Measurements from ENCODE around the gene TMC1.
"Not testable (repeated sequence)": the region's sequence is repeated elsewhere in the genome, so short reads cannot be mapped to it uniquely, and the experiment has no call there.

Gene TMC1

DNA sequence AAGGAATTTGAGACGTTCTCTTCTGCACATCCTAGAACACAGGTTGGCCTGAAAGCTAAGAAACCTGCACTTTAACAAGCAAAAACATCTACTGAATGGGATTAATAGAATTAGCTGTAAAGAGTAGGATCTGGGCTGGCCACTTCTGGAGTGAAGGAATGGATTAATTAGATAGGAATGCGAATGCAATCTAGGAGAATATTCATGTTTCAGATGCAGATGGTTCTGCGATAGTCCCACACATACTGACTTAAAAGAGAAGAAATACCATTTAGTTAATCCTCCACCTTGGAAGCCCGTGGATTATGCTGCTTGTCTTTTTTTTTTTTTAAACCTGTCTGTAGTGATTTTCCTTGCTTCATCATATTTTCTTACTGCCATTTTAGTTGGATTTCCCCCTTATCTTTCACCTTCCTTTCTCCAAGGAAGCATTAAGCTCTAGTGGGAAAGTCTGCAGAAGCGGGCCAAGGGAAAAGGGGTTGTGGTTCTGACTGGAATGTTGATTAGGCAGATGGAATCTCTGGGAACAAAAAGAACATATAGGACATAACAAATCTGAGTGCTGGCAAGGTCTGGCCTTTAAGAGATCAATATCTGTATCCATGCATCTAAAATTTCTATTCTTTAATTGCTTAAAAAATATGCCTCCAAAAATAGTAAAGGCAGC, 279.1 kb downstream of the TMC1 start:
- no peak overlapping the region for H3K4me3 ChIP-seq (ENCODE audit: low read depth, low read length)
- TF ChIP-seq, protein P1, sequence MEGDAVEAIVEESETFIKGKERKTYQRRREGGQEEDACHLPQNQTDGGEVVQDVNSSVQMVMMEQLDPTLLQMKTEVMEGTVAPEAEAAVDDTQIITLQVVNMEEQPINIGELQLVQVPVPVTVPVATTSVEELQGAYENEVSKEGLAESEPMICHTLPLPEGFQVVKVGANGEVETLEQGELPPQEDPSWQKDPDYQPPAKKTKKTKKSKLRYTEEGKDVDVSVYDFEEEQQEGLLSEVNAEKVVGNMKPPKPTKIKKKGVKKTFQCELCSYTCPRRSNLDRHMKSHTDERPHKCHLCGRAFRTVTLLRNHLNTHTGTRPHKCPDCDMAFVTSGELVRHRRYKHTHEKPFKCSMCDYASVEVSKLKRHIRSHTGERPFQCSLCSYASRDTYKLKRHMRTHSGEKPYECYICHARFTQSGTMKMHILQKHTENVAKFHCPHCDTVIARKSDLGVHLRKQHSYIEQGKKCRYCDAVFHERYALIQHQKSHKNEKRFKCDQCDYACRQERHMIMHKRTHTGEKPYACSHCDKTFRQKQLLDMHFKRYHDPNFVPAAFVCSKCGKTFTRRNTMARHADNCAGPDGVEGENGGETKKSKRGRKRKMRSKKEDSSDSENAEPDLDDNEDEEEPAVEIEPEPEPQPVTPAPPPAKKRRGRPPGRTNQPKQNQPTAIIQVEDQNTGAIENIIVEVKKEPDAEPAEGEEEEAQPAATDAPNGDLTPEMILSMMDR (IDR thresholded peaks at IDR 0.05; ENCODE audit: low read depth, low read length), result no peak
- in situ Hi-C loops (cut with HindIII; ENCODE audit: low sequenced_read_pairs), result no loop called here
- no peak for DNase-seq (ENCODE audit: low read depth, low spot score)

GRCh38 chr9:72805238-72805637, 283.8 kb downstream of the TMC1 start:
- no peak overlapping the region for H3K4me3 ChIP-seq (ENCODE audit: low read depth, low read length)
- in situ Hi-C loops (cut with HindIII; ENCODE audit: low sequenced_read_pairs), result no loop called here
- no peak for DNase-seq (ENCODE audit: low read depth, low spot score)
- TF ChIP-seq, protein P1 (IDR thresholded peaks at IDR 0.05; ENCODE audit: low read depth, low read length), result no peak

DNA sequence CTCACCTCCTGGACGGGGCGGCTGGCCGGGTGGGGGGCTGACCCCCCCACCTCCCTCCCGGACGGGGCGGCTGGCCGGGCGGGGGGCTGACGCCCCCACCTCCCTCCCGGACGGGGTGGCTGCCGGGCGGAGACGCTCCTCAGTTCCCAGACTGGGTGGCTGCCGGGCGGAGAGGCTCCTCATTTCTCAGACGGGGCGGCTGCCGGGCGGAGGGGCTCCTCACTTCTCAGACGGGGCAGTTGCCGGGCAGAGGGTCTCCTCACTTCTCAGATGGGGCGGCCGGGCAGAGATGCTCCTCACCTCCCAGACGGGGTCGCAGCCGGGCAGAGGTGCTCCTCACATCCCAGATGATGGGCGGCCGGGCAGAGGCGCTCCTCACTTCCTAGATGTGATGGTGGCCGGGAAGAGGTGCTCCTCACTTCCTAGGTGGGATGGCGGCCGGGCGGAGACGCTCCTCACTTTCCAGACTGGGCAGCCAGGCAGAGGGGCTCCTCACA, 285.0 kb downstream of the TMC1 start:
- in situ Hi-C loops (cut with HindIII; ENCODE audit: low sequenced_read_pairs); H3K4me3 ChIP-seq (ENCODE audit: low read depth, low read length); DNase-seq (ENCODE audit: low read depth, low spot score): not testable (repeated sequence)

GRCh38 chr9:72807765-72808445, 286.5 kb downstream of the TMC1 start:
- in situ Hi-C loops (cut with HindIII; ENCODE audit: low sequenced_read_pairs), result no loop called here
- TF ChIP-seq, protein P1 (IDR thresholded peaks at IDR 0.05; ENCODE audit: low read depth, low read length), result no peak
- DNase-seq (ENCODE audit: low read depth, low spot score), result no peak
- H3K4me3 ChIP-seq (ENCODE audit: low read depth, low read length), result no peak overlapping the region

DNA sequence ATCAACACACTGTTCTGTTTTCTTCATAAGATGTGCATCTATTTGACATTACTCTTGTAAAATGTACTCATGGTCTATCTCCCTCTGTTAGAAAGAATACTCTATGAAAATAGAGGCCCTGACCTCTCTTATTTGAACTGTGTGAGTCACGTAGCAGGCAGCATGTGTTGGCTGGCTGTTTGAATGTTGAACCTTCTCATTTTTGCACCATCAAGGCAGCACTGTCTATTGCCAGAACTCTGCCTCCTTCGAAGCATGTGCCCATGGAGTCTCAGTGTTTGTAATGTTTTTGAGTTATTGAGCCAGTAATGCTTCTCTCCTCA, 287.0 kb downstream of the TMC1 start:
- DNase-seq (ENCODE audit: low read depth, low spot score), result no peak
- H3K4me3 ChIP-seq (ENCODE audit: low read depth, low read length), result no peak overlapping the region
- TF ChIP-seq, protein P1 (IDR thresholded peaks at IDR 0.05; ENCODE audit: low read depth, low read length), result no peak
- in situ Hi-C loops (cut with HindIII; ENCODE audit: low sequenced_read_pairs), result no loop called here

DNA sequence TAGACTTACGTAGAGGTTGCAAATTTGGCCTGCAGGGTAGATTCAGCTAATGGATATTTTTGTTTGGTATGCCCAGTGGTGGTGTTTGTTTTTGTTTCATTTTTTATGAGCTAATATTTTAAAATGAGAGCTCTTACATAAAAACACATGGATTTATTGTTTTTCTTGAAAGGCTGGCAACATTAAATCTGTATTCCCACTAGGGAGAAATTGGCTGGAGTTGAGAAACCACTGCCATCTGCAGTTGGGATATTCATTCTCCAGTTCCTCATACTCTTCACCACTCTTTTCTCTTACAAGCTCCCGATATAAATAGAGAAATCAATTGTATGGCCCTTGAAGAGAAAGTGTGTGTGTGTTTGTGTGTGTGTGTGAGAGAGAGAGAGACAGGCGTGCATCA, 288.2 kb downstream of the TMC1 start:
- H3K4me3 ChIP-seq (ENCODE audit: low read depth, low read length), result no peak overlapping the region
- DNase-seq (ENCODE audit: low read depth, low spot score), result no peak
- TF ChIP-seq, protein P1 (IDR thresholded peaks at IDR 0.05; ENCODE audit: low read depth, low read length), result no peak
- in situ Hi-C loops (cut with HindIII; ENCODE audit: low sequenced_read_pairs), result no loop called here

DNA sequence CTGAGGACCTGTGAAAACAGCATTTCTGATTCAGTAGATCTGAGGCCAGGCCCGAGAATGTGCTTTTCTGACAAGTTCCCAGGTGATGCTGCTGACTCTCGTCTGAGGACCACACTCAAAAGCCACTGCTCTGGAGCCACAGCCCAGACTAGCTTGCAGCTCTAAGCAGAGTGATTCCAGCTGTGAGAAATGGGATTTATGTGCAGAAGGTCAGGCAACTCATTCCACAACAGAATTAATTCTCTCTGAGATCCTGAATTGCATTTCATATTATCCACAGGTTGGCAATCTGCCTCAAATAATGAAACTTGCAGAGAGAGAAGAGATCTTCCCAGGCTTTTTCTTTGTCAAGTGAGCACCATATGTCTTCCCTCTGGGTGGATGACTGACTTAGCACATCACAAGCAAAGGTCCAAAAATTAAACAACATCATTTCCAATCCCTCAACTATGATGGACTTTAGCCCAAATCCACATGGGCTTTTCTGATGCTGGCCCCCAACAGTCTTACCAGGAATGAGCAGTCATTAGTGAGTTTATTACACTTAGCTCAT, 291.2 kb downstream of the TMC1 start:
- DNase-seq (ENCODE audit: low read depth, low spot score), result no peak
- TF ChIP-seq, protein P1 (IDR thresholded peaks at IDR 0.05; ENCODE audit: low read depth, low read length), result no peak
- H3K4me3 ChIP-seq (ENCODE audit: low read depth, low read length), result no peak overlapping the region
- in situ Hi-C loops (cut with HindIII; ENCODE audit: low sequenced_read_pairs), result no loop called here

All from astrocyte of the spinal cord (primary cell).